Activated CD4-positive, alpha-beta T cell treated with anti-CD3 and anti-CD28 coated beads, Interleukin-2, Interleukin-4, amounts not matched to agents 100 ng/mL and 50 ng/mL, durations not matched to agents 16 hours and 8 hours (primary cell): ENCODE measurements around the gene GPATCH2L.

Source experiments
- DNase-seq: peaks from one replicate; pipeline ENCODE4 v3.0.0-alpha.2; 2020; ENCODE audit warnings: low spot score

Gene GPATCH2L

GRCh38 chr14:76151398-76152332 lies at the start of gene GPATCH2L:
GPATCH2L (plus strand) TSS chr14:76151922; CDS start chr14:76154364, 2,442 bp downstream.
- DNase-seq: peak; percentile 97

- DNase-seq: no peak
Measured at GRCh38 chr14:76104802-76105355, 46.8 kb upstream of the GPATCH2L start.

GRCh38 chr14:76106188-76106587 lies 45.5 kb upstream of the GPATCH2L start:
- no peak for DNase-seq

- DNase-seq: no peak
Measured at GRCh38 chr14:76109087-76109880, 42.4 kb upstream of the GPATCH2L start.

GRCh38 chr14:76112889-76113624 lies 38.7 kb upstream of the GPATCH2L start:
- no peak for DNase-seq

GRCh38 chr14:76113691-76114090 lies 38.0 kb upstream of the GPATCH2L start:
- no peak for DNase-seq

- DNase-seq: no peak
Measured at GRCh38 chr14:76115010-76115422, 36.7 kb upstream of the GPATCH2L start.

GRCh38 chr14:76117789-76118484 lies 33.8 kb upstream of the GPATCH2L start:
- no peak for DNase-seq

GRCh38 chr14:76118594-76118993 lies 33.1 kb upstream of the GPATCH2L start:
- no peak for DNase-seq

- no peak for DNase-seq
Measured at GRCh38 chr14:76121089-76121748, 30.5 kb upstream of the GPATCH2L start.

GRCh38 chr14:76123426-76124225 lies 28.1 kb upstream of the GPATCH2L start:
- no peak for DNase-seq

GRCh38 chr14:76125511-76125910 lies 26.2 kb upstream of the GPATCH2L start:
- no peak for DNase-seq

- no peak for DNase-seq
Measured at GRCh38 chr14:76126076-76126475, 25.6 kb upstream of the GPATCH2L start.

GRCh38 chr14:76129851-76130576 lies 21.7 kb upstream of the GPATCH2L start:
- no peak for DNase-seq

GRCh38 chr14:76131071-76131965 lies 20.4 kb upstream of the GPATCH2L start:
- DNase-seq: no peak

- DNase-seq: peak; percentile 16
Measured at GRCh38 chr14:76133103-76133502, 18.6 kb upstream of the GPATCH2L start.

- no peak for DNase-seq
Measured at GRCh38 chr14:76134231-76134630, 17.5 kb upstream of the GPATCH2L start.

- no peak for DNase-seq
Measured at GRCh38 chr14:76135722-76136121, 16.0 kb upstream of the GPATCH2L start.
